PC-3 (cell line): ENCODE results near the gene MAP2K5.

ENCODE experiments used
- CTCF ChIP-seq: fragments of 300-600 bp; sonication (generic); conservative IDR thresholded peaks from 2 replicates; pipeline ENCODE4 v1.5.1; 2017; ENCODE audit warnings: antibody characterized with exemption, low read depth, mild to moderate bottlenecking, low read length
- EZH2 ChIP-seq: fragments of 300-600 bp; sonication (generic); IDR thresholded peaks from one replicate; pipeline ENCODE4 v1.6.1; 2017; ENCODE audit warnings: antibody characterized with exemption, mild to moderate bottlenecking, low read length; ENCODE audit not compliant: unreplicated experiment

- TF ChIP-seq CTCF = no peak
- no peak for TF ChIP-seq EZH2
Measured at GRCh38 chr15:67808821-67809220, 266.3 kb downstream of the MAP2K5 start.
